GM19035 (cell line): ENCODE data around the gene PIM3.

Experiments
- ATAC-seq: cut with Tn5 transposase; IDR thresholded peaks from one replicate; pipeline ENCODE4 v1.9.1; 2021; ENCODE audit not compliant: unreplicated experiment

PIM3 gene

DNA sequence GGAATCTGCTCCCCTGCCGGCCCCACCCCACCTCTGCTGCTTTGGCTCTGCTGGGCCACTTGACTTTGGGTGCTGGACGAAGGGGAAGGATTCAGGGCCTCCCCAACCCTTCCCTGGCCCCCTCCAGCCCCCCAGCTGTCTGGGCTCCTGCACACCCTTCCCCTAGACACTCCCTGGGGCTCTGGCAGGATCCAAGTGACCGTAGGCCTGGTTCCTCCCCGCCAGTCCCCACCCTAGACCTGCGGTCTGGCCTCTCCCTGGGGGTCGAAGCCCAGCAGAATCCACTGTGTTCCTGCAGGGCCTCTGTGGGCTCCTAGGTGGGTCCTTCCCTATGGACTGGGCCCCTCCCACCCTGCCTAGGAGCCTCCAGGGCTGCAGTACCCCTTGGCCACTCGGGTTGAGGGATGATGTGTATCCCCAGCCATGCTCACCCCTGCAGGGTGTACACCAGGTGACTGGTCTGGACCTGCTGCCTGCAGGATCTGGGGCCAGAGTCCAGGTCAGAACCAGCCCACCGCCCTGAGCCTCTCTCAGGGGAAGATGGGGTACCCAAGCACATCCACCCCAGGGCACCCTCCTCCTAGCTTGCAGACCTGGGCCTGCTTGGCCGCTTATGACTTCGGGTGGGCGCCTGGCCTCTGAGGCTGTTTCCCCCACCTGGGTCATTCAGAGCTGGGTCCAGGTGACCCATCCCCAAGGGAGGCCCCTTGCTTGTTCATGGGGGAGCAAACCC lies 5.6 kb downstream of the PIM3 start:
- no peak for ATAC-seq

DNA sequence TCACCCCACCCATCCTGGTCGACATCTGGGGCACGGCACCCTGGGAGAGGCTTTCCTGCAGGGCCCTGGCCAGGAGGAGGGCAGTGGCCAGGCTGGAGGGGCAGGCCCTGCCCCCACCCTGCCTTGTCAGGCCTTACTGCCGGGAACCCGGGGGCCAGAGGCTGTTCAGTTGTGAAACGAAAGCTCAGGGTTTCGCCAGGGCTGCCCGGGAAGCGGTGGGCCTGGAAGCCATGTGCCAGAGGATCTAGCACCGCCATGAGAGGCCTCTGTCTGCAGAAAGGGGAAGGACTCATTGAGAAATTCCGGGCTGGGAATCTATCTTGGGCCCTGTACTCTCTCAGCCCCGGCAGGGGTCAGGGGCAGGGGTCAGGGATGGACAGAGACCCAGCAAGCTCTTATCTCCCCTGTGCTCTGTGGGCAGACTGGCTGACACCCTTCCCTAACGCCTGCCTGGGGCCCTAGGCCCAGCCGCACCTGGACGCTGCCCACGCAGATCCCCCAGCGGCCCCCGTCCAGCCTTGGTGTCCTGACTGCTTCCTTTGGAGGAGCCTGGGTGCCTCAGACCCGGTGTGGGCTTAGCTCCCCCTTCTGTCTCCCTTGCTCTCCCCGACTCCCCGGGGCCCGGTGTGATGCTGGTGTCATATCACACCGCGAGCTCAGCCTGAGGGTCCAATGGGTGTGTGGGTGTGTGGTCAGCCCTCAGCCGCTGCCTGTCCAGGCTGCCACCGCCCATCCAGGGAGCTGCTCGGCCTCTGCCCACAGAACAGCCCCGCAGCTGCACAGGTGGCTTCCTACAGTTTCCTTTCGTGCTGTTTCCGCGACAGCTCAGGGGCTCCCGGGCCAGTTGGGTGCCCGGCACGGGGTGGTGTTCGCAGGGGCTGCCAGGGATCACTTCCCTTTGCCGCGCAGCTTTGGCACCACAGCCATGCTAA lies 6.5 kb downstream of the PIM3 start:
- ATAC-seq = no peak

DNA sequence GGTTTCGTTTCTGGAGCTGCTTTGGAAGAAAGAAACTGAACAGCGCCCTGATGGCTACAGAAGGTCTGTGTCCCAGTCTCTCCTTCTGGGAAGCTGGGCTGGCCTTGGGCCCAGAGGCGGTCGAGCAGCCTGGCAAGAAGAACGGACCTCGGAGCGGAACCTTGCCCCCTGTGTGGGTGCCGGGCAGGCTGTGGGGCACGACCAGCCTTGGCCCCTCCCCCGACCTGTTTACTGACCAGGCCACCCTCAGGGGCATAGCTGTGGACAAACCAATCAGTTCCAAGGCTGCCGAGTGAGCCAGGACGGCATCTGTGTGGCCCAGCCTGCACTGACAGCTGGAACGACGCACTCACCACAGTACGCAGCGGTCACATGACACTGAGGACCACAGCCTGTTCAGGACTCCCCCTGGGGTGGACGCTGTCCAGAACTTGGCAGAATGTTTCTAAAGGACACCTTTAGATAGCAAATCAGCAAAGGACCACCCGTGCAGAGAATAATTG lies 7.2 kb downstream of the PIM3 start:
- ATAC-seq = no peak

DNA sequence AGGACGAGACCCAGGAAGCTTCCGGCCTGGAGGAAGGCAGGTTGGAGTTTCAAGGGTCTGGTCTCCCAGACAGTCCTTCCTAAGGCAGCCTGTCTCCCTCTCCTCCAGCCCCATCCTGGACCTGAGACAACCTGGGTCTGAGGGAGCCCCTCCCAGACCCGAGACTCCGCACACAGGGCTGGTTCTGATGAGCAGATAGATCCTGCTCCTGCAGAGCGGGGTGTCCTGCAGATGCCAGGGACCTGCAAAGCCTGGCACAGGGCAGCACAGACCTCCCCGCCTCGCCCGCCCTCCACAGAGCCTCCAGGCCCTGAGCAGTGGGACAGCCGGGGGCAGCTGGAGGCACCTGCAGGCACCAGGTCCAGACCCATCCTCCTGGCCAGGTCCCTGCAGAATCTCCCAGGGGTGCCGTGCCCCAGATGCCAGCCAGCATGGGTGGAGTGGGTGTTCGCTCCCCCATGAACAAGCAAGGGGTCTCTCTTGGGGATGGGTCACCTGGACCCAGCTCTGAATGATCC lies 7.8 kb downstream of the PIM3 start:
- no peak for ATAC-seq

DNA sequence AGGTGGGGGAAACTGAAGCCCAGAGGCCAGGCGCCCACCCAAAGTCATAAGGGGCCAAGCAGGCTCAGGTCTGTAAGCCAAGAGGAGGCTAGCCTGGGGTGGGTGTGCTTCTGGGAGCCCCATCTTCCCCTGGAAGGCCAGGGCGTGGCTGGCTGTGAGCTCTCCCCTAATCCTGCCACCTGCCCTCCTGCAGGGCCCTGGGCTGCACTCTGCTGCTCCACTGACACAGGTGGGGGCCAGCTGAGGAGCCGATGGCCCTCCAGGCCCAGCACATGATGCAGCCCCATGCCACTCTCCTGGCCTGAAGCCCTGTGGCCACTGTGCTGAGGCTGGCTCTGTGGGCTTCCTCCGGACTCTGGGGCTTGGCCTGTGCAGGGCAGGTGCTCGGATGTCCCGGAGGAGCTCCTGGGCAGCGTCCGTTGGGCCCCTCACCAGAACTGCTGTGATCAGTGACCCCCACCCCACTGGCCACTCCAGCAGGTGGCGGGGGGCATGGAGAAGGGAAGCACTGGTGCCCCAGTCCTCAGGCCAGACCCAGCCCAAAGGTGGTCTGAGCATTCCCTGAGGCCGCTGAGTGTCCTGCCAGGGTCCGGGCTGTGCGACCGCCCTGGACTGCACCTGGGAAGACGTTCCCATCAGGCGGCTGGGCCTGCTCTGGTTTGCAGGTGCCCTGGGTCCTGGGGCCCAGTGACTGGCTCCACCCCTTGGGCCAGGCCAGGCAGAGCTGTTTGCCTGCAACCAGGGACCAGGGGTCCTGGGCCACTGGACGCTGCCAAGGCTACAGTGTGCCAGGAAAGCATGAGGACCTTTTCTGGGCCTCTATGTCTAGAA lies 8.5 kb downstream of the PIM3 start:
- ATAC-seq = no peak

DNA sequence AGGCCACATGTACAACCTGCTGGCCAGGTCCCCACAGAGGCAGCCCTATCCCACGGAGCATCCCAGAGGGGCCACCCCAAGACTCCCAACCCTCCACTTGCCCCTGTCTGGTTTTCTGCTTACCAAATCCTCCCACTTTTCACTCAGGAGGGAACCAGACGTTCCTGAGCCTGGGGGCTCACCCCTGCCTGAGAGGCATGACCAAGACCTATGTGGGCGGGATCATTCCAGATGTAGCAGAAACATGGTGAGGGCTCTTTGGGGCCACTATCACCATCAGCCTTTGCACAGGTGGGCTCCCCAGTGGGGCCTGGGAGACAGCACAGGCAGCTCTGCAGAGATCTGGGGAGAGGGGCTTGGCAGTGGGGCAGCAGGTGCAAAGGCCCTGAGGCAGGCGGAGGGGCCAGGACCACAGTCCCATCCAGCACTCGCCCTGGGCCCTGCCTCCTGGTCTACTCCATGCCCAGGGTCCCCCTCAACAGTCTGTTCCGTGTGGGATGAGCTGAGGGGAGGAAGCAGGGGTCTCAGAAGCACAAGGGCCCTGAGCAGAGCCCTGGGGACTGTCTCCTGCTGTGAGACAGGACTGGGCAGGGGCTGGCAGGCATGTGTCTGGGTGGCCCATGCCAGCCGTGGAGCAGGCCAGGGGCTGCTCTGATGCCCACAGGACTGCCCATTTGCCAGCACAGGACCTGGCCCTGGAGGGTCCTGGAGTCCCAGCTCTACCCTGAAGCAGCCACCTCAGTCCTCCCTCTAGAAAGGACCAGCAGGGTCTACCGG lies 9.4 kb downstream of the PIM3 start:
- no peak for ATAC-seq

DNA sequence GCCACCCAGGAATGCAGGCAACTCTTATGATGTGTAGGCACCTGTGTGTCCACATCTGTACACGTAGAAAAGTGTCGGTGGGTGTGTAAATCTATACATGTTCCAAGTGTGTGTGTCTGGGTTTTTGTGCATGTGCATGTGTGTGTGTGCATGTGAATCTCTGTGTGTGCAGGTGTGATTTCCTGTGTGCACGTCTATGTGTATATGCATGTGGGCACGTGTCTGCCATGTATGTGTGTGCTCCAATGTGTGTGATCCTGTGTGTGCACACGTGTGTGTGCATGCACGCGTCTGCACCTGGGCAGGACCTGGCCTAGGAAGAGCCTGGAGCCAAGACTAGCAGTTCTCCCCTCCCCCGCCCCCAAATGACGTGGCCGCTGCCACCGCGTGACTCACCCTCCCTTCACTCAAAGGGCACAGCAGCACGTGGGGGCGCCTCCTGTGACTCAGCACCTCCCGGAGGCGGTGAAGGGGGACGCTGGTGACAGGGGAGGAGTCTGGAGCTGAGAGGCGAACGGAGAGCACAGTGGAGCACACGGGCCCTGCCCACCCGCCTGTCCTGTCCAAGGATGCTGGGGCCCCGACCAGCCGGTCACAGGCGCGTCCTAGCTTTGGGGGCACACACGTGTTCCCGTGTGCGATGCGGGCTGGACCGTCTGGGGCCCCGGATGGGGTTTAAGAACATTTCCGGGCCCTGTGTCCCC lies 10.1 kb downstream of the PIM3 start:
- peak; percentile 70 for ATAC-seq

DNA sequence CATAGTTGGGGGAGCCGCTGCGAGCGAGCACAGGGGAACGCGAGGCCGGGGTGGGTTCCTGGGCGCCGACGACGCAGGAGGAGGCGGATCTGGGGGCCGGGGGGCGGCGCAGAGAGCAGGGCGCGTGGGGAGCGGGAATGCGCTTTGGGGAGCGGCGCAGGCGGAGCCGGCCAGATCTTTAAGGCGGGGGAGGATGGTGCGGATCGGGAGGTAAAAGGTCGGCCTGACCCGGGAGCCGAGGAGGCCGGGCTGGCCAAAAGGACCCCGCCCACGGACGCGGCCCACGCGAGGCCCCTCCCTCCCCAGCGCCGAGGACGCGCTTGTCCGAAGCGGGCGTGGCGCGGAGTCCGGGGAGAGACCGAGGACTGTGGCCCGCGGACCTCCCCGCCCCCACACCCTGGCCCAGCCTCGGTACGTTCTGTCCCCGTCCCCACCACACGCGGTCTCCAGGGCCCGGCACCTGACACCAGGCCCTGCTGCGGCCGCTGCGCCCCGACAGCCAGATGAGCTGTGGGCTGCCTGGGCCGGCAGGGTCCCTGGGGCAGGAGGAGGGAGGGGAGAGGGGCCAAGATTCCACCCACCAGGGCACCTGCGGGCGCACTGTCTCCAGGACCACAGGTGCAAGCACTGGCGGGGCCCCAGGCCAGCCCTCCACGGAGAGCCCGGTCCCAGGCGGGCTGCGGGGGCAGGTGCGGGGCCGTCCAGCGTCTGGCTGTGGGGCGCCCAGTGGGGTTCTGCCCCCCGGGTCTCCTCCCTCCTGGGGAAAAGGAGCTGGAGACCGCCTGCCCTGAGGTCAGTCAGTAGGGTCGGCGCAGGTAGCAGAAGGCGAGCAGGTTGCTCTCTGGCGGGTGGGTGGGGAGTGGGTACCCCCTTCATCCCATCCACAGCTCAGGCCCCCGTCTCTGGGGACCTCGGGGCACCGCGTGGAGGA lies 10.9 kb downstream of the PIM3 start:
- ATAC-seq = peak; percentile 29

DNA sequence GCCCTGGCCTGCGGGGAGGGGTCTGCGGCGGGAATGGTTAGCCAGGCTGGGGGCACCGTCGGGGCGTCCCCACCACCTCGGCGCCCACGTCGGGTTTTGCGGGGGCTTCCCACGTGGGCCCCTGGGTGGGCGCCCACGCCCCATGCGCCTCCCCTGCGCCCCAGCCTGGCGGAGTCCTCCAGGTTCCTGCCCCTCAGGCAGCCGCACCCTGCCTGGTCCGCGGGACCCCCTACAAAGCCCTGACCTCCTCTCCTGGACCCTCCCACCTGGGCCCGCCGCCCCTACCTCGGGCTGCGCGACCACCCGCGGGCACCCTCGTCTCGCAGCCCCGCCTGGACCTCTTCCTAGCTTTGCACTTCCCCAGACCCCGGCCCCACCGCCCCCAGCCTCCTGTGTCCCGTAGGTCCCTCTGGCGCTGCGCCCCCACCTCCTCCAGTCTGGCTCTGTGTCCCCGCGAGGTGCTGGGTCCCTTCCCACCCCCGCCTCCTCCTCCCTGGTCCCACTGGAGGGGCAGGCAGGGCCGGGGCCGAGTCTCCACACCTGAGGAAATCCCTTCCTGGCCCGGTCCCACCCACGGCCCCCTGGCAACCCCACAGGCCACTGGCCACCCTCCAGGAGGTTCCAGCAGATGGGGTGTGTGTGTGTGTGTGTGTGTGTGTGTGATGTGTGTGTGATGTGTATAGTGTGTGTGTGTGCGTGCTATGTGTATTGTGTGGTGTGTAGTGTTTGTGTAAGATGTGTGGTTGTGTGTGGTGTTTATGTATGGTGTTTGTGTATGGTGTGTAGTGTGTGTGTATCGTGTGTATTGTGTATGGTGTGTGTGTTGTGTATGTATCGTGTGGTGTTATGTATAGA lies 11.8 kb downstream of the PIM3 start:
- ATAC-seq = no peak

DNA sequence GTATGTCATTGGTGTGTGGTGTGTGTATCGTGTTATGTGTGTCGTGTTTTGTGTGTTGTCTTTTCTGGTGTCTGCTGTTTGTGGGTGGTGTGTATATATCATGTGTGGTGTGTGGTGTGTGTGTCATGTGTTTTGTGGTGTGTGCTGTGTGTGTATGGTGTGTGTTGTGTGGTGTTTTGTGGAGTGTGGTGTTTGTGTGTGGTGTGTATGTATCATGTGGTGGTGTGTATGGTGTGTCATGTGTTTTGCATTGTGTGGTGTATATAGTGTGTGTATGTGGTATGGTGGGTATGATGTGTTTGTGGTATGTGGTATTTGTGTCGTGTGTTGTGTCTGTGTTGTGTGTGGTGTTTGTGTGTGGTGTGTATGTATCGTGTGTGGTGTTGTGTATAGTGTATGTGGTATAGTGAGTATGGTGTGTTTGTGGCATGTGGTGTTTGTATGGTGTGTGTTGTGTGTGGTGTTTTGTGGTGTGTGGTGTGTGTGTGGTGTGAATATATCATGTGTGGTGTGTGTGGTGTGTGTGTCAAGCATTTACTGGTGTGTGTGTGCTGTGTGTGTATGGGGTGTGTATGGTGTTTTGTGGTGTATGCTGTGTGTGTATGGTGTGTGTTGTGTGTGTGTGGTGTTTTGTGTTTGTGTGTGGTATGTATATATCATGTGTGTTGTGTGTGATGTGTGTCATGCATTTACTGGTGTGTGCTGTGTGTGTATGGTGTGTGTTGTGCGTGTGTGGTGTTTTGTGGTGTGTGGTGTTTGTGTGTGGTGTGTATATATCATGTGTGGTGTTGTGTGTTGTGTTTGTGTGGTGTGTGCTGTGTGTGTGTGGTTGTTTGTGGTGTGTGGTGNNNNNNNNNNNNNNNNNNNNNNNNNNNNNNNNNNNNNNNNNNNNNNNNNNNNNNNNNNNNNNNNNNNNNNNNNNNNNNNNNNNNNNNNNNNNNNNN lies 12.7 kb downstream of the PIM3 start:
- ATAC-seq = no peak

DNA sequence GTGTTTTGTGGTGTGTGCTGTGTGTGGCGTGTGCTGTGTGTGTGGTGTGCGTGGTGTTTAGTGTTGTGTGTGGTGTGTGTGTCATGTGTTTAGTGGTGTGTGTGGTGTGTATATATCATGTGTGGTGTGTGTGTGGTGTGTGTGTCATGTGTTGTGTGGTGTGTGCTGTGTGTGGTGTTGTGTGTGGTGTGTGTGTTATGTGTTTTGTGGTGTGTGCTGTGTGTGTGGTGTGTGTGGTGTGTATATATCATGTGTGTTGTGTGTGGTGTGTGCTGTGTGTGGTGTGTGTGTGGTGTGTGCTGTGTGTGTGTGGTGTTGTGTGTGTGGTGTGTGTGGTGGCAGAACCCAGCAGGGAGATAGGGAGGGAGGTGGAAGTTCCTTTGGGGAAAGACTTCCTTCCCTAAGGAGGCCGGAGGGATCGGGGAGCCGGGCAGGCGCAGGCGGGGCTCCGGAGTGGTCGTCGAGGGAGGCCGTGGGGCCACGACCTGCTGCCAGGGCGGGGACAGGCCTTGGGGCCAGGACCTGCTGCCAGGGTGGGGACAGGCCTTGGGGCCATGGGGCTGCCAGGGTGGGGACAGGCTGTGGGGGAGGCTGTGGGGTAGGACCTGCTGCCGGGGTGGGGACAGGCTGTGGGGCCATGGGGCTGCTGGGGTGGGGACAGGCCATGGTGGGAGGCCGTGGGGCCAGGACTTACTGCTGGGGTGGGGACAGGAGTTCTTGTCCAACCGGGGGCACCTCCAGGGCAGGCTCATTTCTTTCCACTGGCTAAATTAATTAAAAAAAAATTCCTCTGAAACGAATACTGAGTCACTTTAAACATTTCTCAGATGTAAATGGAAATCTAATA lies 15.2 kb downstream of the PIM3 start:
- ATAC-seq = no peak

DNA sequence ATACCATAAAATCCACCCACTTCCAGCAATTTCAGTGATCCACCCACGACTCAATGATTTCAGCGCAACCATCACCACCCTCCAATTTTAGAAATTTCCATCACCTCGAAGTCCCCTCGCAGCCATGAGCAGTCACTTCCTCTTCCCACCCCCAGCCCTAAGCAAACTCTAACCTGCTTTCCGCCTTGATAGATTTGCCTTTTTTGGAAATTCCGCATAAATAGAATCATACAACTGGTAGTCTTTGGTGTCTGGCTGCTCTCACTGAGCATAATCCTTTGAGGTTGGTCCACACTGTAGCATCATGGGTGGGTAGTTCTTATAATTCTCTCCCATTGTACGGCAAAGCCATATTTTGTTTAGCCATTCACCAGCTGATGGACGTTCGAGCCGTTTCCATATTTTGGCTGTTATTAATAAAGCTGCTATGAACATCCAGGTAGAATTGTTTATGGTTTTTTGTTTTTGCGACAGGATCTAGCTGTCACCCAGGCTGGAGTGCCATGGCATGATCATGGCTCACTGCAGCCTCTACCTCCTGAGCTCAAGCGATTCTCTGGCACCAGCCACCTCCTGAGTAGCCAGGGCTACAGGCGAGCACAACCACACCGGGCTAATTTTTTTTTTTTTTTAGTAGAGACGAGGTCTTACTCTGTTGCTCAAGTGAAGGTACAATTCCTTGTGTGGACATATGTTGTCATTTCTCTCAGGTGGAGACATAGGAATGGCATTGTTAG lies 16.0 kb downstream of the PIM3 start:
- no peak for ATAC-seq

DNA sequence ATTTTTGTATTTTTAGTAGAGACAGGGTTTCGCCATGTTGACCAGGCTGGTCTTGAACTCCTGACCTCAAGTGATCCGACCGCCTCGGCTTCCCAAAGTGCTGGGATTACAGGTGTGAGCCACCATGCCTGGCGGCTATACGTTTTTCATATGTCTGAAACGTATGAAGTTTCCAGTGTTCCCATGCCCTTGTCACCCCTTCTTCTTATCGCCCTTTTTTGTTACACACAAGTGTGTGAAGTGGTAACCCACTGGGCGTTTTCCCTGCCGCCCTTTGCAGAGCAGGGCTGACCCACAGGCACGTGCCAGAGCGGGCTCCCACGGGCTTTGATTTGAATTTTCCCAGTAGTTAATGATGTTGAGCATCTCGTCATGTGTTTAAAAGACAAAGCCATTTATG lies 17.0 kb downstream of the PIM3 start:
- ATAC-seq = no peak

DNA sequence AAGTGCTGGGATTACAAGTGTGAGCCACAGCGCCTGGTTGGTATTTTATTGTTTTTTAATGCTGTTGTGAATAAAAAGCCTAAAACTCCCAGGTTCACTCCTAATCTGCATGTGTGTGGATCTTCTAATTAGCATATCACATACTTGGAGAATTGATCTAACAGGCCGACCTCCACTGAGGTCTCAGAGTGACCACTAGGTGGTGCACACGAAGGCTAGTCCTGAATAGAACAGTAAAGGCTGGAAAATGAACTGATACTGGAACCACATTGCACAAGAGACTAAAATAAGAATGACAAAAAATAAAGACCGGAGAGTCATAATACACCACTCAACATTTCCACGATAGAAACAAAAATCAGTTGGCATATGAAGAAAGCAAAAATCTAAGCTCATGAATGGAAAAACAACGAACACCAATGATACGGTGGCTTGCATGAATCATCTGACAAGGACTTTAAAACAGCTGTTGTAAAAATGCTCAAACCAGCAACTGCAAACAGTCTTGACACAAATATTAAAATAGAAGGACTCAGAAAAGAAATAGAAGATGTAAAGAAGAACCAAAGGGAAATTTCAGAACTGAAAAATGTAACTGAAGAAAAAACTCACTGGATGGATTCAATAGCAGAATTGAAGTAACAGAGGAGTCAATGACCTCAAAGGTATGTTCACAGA lies 19.2 kb downstream of the PIM3 start:
- no peak for ATAC-seq
